GM23248 (cell line): Measurements from ENCODE around the gene UCP3.

ENCODE experiments used
- EZH2 ChIP-seq: fragments of 200-600 bp; sonication (generic); IDR thresholded peaks from 2 replicates; pipeline ENCODE4 v1.6.1; 2018; ENCODE audit warnings: antibody characterized with exemption, mild to moderate bottlenecking; ENCODE audit not compliant: insufficient read depth, poor library complexity, severe bottlenecking
- EZH2phosphoT487 ChIP-seq: fragments of 200-600 bp; sonication (generic); IDR thresholded peaks from 2 replicates; pipeline ENCODE4 v1.6.1; 2018; ENCODE audit warnings: antibody characterized with exemption, moderate library complexity, mild to moderate bottlenecking, low read depth; ENCODE audit not compliant: insufficient read depth

- no peak for TF ChIP-seq EZH2
- no peak for TF ChIP-seq EZH2phosphoT487
Observed at GRCh38 chr11:74004759-74005615, 3.9 kb downstream of the UCP3 start.
